SK-N-MC (cell line): ENCODE results near the gene HOXA4.

Experiments
- EZH2 ChIP-seq: fragments of 200-600 bp; sonication (generic); IDR thresholded peaks from one replicate; pipeline ENCODE4 v1.6.1; 2017; ENCODE audit warnings: antibody characterized with exemption
- FOXP2 ChIP-seq: optimal IDR thresholded peaks from 2 replicates; pipeline ENCODE3; 2011; ENCODE audit warnings: mild to moderate bottlenecking, moderate library complexity; ENCODE audit not compliant: insufficient read depth; ENCODE audit errors: extremely low read length, control extremely low read depth
- POLR2AphosphoS5 ChIP-seq: IDR thresholded peaks from 2 replicates; pipeline ENCODE4 v1.6.1; 2012; ENCODE audit warnings: mild to moderate bottlenecking, low read depth, low read length, borderline replicate concordance

GRCh38 chr7:27168265-27168947 is 37.8 kb upstream of the HOXA4 start:
- TF ChIP-seq EZH2 (no peak), POLR2AphosphoS5 (no peak), FOXP2 (no peak)
